ENCODE measurements around the gene CHRNA10.

Gene CHRNA10, protein sequence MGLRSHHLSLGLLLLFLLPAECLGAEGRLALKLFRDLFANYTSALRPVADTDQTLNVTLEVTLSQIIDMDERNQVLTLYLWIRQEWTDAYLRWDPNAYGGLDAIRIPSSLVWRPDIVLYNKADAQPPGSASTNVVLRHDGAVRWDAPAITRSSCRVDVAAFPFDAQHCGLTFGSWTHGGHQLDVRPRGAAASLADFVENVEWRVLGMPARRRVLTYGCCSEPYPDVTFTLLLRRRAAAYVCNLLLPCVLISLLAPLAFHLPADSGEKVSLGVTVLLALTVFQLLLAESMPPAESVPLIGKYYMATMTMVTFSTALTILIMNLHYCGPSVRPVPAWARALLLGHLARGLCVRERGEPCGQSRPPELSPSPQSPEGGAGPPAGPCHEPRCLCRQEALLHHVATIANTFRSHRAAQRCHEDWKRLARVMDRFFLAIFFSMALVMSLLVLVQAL

DNA sequence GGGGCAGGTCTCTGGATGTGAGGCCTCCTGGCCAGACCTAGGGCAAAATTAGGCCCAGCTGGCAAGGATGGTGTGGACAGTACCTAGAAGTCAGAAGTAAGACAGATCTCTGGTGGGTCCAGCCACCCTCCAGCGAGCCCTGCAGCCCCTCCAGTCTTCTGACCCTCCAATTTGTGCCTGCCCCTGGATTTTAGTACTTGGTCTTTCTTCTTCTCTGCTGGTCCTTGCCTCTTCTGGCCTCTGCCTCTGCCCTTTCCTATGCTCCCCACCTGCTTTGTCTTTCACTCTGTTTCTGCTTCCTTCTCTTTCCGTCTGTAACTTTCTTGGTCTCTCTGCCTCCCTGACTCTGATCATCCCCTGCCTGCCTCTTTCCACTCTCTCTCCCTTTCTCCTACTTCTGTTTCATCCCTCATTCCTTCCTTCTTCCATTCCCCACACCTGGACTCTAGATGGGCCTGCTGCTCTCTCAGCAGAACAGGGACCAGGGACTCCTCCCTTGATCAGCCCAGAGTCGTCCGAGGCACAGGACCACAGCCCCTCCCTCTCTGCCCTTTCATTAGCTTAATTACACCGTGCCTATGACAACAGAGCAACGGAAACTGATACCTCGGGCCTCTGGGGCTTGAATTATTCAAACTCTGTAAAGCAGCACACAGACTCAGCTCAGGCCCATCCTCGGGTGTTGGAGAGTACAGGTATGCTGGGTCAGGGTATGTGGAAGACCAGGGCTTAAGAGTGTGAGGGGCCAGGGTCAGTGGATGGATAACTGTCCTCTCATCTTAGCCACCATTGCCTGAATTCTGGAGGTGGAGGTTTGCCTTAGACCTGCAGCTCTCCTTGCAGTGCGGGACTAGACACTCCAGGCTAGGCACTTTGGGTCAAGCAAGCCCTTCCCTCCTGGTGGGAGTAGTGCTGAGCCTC is at the start of gene CHRNA10:
CHRNA10 (minus strand) TSS at position 51 of the 921 bp plus-strand sequence. CDS start 72 bp downstream, outside the sequence.
- Histone ChIP-seq H3K36me3 (replicated peaks) (peaks cover 55% of the 10 kb centered on the region), H3K27ac (no peak within 1 kb of the TSS), H3K4me3 (ENCODE audit: low read depth, low read length) (no peak within 1 kb of the TSS), H3K27me3 (replicated peaks) (no peaks in the 10 kb centered on the region)
- DNase-seq = no peak
- in situ Hi-C loops (cut with HindIII; ENCODE audit: low pct_ligation_motif_present, low sequenced_read_pairs) = no loop called here
- TF ChIP-seq, protein P1, sequence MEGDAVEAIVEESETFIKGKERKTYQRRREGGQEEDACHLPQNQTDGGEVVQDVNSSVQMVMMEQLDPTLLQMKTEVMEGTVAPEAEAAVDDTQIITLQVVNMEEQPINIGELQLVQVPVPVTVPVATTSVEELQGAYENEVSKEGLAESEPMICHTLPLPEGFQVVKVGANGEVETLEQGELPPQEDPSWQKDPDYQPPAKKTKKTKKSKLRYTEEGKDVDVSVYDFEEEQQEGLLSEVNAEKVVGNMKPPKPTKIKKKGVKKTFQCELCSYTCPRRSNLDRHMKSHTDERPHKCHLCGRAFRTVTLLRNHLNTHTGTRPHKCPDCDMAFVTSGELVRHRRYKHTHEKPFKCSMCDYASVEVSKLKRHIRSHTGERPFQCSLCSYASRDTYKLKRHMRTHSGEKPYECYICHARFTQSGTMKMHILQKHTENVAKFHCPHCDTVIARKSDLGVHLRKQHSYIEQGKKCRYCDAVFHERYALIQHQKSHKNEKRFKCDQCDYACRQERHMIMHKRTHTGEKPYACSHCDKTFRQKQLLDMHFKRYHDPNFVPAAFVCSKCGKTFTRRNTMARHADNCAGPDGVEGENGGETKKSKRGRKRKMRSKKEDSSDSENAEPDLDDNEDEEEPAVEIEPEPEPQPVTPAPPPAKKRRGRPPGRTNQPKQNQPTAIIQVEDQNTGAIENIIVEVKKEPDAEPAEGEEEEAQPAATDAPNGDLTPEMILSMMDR (IDR thresholded peaks at IDR 0.05; ENCODE audit: low read depth, low read length, missing control alignments) = no peak

DNA sequence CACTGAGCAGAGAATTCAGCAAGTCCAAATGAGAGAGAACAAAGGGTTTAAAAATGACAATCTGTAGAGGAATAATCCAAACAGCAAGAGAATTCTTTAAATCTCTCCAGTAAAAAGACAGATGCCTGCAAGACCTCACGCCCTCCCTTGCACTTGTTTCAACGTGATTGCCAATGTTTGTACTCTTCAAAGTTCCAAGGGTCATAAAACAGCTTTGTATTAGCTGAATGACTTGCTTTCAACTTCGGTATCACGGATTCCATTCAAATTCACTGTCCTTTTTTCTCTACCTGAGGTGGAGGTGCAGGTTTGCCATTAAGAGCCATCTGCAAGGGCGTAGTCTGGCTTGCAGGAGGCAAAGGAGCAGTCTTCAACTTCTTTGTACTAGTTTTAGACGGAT is 41.1 kb upstream of the CHRNA10 start:
- H3K36me3 ChIP-seq (replicated peaks) = peaks cover 61% of the 10 kb centered on the region
- no peak overlapping the region for H3K27ac ChIP-seq
- in situ Hi-C loops (cut with HindIII; ENCODE audit: low pct_ligation_motif_present, low sequenced_read_pairs) = no loop called here
- H3K4me3 ChIP-seq (ENCODE audit: low read depth, low read length) = no peak overlapping the region
- TF ChIP-seq, protein P1 (IDR thresholded peaks at IDR 0.05; ENCODE audit: low read depth, low read length, missing control alignments) = no peak
- H3K27me3 ChIP-seq (replicated peaks) = no peaks in the 10 kb centered on the region
- no peak for DNase-seq

DNA sequence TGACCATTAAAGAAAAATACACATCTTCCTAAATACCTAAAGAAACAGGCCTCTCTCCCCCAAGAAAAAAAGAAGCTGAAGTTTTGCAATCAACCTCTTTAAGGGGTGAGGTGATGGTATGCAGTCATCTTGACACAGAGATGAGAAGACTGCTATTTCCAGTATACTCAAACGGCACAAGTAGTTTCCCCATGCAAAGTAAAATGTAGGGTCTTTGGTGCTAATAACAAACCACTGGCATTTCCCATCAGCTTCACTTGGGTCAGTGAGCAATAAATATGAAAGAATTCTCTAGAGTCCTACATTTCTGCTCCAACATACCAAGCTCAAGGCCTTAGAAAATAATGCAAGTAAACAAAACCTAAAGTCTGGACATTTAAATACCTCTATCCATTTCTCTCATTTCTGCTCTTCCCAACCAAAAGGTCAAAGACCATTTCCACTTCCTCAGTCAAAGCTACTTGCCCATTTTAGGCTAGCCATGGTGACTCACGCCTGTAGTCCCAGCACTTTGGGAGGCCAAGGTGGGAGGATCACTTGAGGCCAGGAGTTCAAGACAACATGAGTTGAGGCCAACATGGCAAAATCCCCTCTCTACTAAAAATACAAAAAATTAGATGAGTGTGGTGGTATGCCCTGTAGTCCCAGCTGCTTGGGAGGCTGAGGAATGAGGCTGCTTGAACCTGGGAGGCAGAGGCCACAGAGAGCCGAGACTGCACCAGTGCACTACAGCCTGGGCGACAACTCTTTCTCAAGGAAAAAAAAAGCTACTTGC is 39.5 kb upstream of the CHRNA10 start:
- in situ Hi-C loops (cut with HindIII; ENCODE audit: low pct_ligation_motif_present, low sequenced_read_pairs) = no loop called here
- peaks cover 55% of the 10 kb centered on the region for H3K36me3 ChIP-seq (replicated peaks)
- no peak for DNase-seq

DNA sequence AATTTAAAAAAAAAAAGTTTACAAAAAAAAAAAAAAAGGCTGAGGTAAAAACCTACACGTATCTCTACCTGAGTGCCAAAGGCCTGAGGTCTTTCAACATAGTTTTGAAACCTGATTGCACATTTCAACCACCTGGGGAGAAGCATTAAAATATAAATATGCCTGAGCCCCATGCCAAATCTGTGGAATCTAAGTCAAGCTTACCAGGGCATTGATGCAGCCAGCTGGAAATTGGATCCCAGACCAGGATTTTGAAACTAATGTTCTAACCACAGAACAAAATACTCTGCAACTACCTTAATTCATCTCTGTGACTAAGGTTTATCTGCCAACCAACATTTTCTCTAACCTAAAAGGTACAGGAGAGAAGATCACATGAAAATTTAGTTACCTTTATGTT is 38.8 kb upstream of the CHRNA10 start:
- in situ Hi-C loops (cut with HindIII; ENCODE audit: low pct_ligation_motif_present, low sequenced_read_pairs) = no loop called here
- TF ChIP-seq, protein P1 (IDR thresholded peaks at IDR 0.05; ENCODE audit: low read depth, low read length, missing control alignments) = no peak
- Histone ChIP-seq H3K4me3 (ENCODE audit: low read depth, low read length) (no peak overlapping the region), H3K36me3 (replicated peaks) (peaks cover 57% of the 10 kb centered on the region), H3K27me3 (replicated peaks) (no peaks in the 10 kb centered on the region), H3K27ac (no peak overlapping the region)
- no peak for DNase-seq

More for the DNA sequence above, 39.5 kb upstream of the CHRNA10 start:
- H3K4me3 ChIP-seq (ENCODE audit: low read depth, low read length) = no peak overlapping the region
- no peaks in the 10 kb centered on the region for H3K27me3 ChIP-seq (replicated peaks)
- TF ChIP-seq, protein P1 (IDR thresholded peaks at IDR 0.05; ENCODE audit: low read depth, low read length, missing control alignments) = no peak
- no peak overlapping the region for H3K27ac ChIP-seq

DNA sequence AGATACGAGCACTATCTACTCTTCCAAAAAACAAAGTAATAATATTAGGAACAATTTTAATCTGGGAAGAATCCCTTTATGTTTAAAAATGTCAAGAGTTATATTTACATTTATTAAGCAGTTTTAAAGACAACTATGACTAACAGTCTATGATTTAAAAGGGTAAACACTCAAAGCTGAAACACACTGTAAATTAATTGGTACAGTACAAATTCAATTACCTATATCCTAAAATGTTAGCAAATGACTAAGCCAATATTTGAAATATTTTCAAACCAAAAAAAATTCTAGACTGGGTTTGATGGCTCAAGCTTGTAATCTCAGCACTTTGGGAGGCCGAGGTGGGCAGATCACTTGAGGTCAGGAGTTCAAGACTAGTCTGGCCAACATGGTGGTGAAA is 36.0 kb upstream of the CHRNA10 start:
- H3K27me3 ChIP-seq (replicated peaks) = no peaks in the 10 kb centered on the region
- TF ChIP-seq, protein P1 (IDR thresholded peaks at IDR 0.05; ENCODE audit: low read depth, low read length, missing control alignments) = no peak
- in situ Hi-C loops (cut with HindIII; ENCODE audit: low pct_ligation_motif_present, low sequenced_read_pairs) = no loop called here
- H3K36me3 ChIP-seq (replicated peaks) = peaks cover 52% of the 10 kb centered on the region
- H3K27ac ChIP-seq = no peak overlapping the region
- H3K4me3 ChIP-seq (ENCODE audit: low read depth, low read length) = no peak overlapping the region
- no peak for DNase-seq

Measured in brain microvascular endothelial cell (primary cell).